ENCODE measurements around the gene MYNN.
"Not testable (repeated sequence)": the region's sequence is repeated elsewhere in the genome, so short reads cannot be mapped to it uniquely, and the experiment has no call there.

MYNN gene

DNA sequence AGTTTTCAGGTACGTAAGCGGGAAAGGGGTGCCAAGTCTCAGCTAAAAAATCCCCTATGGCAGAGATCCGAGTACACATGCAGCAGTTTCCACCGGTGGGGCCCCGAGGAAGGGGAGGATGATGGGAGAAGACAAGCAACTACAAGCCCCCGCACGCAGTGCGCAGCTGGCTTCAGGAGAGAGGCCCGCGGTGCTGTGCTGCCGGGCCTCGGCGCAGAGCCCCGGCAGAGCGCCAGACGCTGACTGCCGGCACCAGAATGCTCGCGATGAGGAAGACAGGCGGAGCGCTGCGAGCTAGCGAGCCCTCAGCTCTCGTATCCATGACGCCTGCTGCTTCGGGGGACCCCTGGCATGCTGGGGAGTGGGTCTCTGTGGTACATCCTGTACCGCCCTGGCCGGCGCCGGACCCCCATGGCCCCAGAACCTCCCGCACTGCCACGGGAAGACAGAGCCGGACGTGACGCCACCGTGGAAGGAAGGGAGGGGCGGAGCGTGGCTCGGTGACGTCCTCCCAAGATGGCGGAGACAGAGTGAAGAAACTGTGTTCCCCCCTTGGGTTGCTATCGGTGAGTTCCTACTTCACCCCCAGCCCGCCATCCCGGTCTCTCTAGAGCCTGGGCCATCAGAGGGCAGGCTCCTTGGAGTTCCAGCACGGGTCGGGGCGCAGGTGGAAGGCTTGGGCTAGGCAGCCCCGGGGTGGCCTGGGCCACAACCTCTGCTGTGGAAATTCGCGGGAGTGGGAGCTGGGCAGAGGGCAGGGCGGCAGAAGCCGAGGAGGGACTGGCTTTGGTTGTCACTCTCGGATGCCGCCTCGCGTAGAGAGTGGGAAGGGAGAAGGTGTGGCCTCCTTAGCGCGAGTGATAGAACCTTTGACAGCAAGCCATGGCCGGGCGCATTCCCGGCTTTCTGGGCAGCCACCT is at the start of gene MYNN:
Gene MYNN (plus strand): TSS at position 500 of the 920 bp plus-strand sequence. CDS start 900 bp downstream, outside the sequence.
- peak; percentile 91 for DNase-seq

DNA sequence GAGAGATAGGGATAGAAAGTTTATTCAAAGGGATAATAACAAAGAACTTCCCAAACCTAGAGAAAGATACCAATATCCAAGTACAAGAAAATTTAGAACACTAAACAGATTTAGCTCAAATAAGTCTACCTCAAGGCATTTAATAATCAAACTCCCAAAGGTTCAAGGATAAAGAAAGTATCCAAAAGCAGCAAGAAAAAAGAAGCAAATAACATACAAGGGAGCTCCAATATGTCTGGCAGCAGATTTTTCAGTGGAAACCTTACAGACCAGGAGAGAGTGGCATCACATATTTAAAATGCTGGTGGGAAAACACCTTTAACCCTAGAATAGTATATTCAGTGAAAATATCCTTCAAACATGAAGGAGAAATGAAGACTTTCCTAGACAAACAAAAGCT is 41.3 kb upstream of the MYNN start:
- not testable (repeated sequence) for DNase-seq

GRCh38 chr3:169739067-169739466 is 34.1 kb upstream of the MYNN start:
- DNase-seq = no peak

- DNase-seq = no peak
Measured at GRCh38 chr3:169744366-169745054, 28.7 kb upstream of the MYNN start.

DNA sequence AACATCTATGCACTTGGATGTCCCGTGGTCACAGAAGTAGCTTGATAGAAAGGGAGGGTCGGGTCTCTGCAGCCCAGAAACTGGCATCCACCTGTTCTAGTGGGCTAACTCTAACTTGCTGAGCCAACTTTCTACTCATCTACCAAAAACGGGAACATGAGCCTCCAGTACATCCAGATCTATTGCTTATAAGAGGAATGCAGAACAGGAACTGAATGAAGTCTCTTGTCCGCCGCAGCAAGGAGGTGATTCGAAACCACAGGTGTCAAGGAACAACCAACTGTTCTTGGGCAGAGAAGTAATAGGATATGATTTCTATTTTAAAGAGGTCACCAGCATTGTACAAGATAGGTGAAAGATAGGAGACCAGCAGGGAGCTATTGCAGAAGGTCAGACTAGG is 26.3 kb upstream of the MYNN start:
- no peak for DNase-seq

DNA sequence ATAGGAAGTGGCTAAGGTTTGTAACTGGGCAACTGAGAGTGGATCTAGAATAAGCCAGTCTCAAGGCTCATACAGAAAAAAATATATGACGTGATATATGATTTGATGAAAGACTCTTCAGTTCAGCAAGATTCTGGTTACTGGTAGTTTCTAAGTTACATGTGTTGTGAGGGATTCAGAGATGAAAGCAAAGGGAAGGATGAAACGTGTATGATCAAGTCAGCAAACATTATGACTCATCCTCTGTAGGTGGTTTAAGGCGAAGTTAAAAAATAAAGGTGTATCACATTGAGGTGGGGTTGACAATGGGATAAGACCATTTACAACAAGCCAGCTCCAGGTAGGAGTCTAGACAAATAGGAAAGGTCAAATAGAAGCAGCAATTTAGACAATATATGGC is 24.5 kb upstream of the MYNN start:
- DNase-seq = no peak

- DNase-seq = no peak
Measured at GRCh38 chr3:169750665-169751064, 22.5 kb upstream of the MYNN start.

DNA sequence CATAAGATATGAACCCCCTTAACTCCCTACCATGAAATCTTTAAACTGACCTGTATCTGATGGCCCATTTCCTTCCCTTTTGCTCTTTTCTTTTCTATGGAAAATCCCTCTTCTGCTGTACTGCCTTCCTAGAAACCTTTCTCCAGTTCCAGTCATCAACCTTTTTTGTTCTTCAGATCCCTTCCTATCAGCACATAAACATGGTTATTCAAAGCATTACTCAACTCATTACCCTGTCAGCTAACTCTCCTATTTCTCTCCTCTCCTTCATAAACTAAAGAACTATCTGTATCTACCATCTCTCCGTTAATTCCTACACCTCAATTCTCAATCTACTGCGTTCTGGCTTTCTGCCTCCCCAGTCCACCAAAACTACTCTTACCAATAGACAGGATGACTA is 21.3 kb upstream of the MYNN start:
- DNase-seq = no peak

GRCh38 chr3:169754711-169755110 is 18.5 kb upstream of the MYNN start:
- DNase-seq = no peak

DNA sequence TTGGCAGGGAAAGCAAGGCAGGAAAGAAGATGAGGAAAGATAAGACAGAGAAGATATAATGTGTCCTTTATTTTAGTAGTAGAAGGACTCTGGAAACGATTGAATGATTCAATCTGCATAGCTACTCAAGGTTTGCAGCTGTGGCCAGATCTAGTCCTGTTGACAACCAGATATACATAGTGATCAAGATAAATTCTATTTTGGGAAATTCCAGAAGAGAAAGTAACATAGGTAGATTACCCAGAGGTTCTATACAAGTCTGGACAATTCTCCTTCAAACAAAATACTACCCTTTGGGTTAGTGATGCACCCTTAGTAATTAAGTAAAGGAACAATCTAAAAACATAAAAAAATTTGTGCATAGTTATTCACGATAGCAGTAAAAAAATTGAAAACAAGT is 17.7 kb upstream of the MYNN start:
- DNase-seq = no peak

GRCh38 chr3:169758359-169758994 is 14.7 kb upstream of the MYNN start:
- no peak for DNase-seq

GRCh38 chr3:169759256-169759655 is 13.9 kb upstream of the MYNN start:
- DNase-seq = no peak

DNA sequence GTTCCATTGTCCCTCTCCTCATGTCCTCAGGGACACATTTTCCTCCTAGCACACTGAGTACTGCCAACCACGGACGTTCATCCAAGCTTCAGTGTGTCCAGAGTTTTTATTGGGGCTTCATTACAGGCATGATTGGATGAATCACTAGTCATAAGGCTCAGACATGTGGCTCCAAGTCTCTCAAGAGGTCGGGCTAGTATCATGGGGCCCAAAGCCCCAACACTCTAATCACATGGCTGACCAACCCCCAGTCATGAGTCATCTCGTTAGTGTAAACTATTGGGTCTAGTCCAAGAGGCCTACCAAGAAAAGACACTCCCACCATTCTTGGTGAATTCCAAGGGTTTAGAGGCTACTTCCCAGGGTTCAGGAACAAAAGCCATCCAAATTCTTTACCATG is 12.7 kb upstream of the MYNN start:
- no peak for DNase-seq

DNA sequence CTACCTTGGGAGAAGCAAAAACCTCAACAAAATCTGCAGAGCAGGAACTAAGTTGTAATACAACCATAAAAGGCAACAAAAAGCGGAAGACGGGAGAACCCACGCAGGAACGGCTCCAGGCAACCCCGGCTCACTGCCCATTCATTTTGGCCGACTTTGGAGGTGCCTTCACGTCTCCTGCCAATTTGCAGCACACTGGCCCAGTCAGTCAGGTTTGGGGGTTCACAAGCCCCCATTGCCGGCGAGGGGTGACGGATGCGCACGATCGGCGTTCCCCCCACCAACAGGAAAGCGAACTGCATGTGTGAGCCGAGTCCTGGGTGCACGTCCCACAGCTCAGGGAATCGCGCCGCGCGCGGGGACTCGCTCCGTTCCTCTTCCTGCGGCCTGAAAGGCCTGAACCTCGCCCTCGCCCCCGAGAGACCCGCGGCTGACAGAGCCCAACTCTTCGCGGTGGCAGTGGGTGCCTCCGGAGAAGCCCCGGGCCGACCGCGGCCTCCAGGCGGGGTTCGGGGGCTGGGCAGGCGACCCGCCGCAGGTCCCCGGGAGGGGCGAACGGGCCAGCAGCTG is 8.8 kb upstream of the MYNN start:
- DNase-seq = peak; percentile 57

DNA sequence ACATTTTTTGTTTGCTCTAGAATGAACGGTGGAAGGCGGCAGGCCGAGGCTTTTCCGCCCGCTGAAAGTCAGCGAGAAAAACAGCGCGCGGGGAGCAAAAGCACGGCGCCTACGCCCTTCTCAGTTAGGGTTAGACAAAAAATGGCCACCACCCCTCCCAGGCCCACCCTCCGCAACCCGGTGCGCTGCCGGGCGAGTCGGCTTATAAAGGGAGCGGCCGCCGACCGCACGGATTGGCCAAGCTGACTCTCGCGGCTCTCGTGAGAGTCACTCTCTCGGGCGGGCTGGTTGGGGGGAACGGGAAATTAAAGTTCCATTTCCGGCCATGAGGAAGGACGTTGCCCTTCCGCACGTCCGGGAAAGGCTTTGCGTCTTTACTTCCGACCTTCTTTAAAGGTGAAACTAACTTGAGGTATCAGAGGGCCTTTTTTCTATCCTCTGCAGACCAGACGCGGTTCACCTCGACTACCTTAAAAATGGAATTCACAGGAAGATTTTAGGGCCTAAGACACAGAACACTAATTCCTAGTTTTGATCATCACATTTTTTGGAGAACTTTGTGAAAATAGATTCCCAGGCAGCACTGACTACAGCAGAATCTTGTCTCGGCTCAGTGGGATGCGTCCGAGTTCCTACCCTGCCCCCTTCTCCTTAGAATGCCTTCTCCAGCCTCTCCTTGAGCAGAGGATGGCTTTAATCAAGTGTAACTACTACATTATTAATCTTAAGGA is 8.1 kb upstream of the MYNN start, which contains the start of gene TERC:
Gene TERC (minus strand): TSS at position 179 of the 731 bp plus-strand sequence.
- peak; percentile 90 for DNase-seq

- peak; percentile 62 for DNase-seq
Measured at GRCh38 chr3:169769287-169770181, 3.7 kb upstream of the MYNN start, which contains the start of gene ACTRT3. Gene ACTRT3, minus strand, starts transcription at chr3:169769561. Its CDS starts 41 bp downstream, at chr3:169769520.

- DNase-seq = peak; percentile 52
Measured at GRCh38 chr3:169771497-169772304, 1.5 kb upstream of the MYNN start.

- no peak for DNase-seq
Measured at GRCh38 chr3:169772305-169772896, 795 bp upstream of the MYNN start.

DNA sequence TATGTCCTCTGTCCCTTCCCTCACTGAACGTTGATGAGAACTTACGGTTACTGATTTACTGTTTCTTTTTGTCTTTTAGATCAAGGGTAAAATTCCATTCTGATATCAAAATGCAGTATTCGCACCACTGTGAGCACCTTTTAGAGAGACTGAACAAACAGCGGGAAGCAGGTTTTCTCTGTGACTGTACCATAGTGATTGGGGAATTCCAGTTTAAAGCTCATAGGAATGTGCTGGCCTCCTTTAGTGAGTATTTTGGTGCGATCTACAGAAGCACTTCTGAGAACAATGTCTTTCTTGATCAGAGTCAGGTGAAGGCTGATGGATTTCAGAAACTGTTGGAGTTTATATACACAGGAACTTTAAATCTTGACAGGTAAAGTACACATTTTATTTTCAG is 990 bp downstream of the MYNN start:
- DNase-seq = no peak

GRCh38 chr3:169777822-169778221 is 4.6 kb downstream of the MYNN start:
- no peak for DNase-seq
